Measurements from ENCODE around the gene RASL10B.

RASL10B gene

DNA sequence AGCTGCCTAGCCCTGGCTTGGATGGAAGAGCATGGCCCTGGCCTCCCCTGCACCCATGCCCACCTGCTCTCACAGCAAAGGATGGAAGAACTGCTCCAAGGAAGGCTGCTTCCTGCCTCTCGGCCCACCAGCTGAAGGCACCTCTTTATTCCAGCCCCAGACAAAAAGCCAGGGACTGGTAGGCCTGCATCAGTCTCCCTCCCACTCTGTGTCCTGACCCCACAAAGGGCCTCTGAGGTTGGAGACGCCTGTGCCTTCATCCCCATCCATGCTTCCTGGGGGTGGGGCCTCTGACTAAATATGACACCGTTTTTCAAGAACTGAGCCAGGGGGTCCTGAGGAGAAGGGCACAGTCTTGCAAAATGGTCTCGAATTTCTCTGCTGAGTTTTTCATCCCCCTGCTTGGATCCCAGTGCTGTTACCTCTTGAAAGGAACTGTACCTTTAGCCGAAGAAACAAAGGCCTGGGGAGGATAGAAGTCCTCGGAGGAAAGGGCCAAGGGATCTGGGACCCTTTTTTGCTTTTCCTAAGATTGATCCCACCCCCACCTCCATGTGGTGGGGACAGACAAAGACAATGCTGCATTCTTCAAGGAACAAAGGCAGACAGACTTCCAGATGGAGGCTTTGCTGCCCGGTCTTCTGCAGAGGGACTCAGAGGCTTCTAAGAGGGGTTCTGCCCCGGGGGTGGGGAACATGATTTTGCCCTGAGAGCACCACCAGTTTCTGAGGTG, 34.5 kb downstream of the RASL10B start:
- DNase-seq (ENCODE audit: low read depth), result no peak

DNA sequence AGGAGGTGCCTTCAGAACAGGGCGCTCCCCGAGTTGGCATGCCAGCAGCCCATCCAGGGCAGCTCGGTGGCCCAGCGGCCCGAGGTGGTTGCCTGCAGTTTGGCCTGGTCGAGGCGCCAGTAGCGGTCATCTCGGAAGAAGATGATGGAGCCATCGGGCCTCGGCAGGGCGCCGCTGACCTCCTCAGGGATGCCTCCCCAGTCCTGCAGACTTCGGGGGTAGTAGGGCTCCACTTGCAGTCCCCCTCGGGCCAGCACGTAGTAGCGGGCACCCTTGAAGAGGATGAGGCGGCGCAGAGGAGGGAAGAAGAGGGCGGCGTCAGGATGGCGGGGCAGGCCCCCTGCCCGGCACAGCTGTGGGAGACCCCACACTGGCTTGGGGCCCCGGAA, 35.0 kb downstream of the RASL10B start:
- no peak for DNase-seq (ENCODE audit: low read depth)

DNA sequence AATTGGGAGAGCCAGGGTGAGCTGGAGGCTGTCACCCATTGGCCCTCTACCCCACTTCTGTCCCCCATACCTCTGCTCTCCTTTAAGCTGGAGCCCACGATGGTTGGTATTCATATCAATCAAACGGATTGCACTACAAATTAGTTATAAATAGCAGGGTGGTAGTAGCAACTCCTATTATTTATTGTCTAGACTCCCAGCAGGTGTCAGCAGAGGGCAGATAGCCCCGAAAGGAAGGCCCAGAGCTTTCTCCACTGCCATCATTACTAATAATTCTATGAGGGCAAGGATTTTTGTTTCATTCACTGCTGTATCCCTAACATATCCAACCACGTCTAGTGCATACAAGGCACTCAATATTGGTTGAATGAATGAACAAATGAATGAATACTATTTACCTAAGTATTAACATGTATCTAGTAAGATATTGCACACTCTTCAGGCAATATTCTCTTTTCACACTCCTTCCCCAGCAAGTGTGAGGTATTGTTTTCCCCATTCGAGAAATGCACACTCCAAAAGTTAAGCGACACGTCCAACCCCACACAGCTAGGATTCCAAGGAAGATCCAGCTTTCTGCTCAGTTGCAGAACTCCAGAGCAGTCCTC, 35.6 kb downstream of the RASL10B start:
- DNase-seq (ENCODE audit: low read depth), result no peak

DNA sequence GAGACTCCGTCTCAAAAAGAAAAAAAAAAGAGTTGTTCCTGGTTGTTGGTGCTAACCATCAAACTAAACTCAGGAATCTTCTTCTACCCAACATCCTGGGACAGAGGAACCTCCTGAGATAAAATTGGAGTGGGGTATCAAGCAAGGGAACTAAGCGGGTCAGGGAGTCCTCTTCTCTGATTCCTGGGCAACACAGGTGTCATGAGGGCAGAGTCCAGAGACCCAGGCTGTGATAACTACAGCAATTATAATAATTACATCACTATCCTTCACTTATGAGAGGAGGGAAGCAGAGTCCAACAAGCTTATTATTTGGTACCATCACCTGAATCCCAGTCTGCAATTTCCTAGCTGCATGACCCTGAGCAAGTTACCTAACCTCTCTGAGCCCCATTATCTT, 37.4 kb downstream of the RASL10B start:
- DNase-seq (ENCODE audit: low read depth), result no peak

DNA sequence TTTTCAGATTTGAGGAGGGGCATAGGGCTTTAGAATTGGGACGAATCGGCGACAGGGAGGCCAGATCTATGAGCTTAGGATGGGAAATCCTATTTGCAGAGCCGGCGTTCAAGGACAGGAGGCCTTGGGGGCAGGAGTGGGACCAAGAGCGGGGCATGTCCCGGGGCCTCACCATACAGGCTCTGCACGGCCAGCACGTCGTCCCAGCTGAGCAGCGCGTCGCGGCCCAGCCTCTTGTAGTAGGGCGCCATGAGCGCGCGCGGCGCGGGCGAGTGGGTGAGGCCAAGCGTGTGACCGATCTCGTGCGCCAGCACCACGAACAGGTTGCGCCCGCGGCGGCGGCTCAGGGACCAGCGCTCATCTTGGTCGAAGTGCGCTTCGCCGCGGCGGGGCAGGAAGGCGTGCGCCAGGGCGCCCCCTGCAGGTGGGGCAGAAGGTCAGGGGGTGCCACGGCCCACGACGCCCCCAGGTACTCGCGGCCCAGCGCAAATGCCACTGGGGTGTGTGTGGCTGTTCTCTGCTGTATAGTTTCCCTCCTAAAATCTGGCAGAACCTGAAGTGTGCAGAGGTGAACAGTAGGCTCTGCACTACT, 38.6 kb downstream of the RASL10B start:
- DNase-seq (ENCODE audit: low read depth), result no peak

DNA sequence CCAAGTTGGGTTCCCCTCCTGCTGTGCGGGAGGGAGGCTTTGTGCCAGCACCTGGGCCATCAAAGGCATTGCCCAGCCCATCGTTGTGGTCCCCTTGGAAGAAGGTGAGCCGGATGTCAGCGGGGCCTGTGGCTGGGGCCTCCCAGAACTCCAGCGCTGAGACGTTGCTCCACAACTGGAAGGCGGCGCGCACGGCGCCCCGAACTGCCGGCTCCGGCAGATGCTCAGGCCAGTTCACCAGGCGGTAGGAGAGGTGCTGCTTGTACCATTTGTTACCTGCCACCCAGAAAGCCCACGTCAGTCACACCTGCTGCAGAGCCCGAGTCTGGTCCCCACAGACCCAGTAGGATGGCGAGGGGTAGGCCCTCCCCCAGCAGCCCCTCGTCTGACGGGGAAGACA, 41.7 kb downstream of the RASL10B start:
- DNase-seq (ENCODE audit: low read depth), result no peak

DNA sequence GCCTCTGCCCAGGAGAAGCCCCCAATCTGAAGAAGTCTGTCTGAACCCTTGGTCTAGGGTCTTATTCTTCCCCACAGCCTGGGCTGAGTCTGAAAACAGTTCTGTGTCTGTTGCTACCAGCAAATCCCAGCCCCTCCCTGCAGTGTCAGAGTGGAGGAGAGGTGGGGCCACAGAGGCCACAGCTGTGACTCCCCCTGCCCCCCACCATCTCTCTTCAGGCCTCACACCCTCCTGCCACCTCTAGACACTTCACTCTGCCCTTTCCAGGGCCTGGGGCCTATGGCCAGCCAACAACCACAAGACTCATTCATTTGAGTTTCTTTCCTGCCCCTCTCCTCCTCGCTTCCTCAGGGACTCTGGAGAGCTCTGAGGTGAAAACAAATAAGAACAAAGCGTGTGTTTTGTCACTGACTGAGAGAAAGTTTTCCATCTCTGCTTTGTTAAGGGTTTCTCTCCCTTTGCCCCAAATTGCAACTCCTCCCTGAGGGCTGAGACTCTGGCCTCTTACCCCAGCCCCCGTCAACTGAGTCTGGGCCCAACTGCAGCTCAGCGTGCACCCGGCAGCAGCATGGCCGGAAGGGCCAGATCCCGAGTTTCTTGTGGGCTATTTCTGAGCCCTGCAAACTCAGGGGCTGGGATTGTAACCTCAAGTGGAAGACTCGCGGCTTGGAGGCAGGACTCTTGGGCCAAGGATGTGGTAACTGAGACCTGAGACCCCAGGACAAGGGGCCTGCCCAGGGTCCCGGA, 42.4 kb downstream of the RASL10B start:
- no peak for DNase-seq (ENCODE audit: low read depth)

DNA sequence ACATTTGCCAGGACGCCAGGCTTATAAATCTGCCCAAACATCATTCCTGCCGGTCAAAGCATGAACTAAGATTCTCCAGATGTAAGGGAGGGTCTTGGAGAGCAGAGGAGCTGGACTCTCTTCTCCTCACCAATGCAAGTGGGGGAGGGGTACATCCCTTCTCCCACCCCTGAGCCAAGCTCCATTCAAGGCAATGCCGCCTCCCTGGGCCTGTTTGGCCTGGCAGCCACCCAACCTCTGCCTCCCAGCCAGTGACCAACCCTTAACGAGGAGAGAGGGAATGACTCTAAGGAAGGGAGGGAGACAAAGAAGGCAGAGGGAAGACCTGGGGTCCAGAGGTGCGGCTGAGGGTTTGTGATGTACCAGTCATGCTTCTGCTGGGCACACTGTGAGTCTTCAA, 43.1 kb downstream of the RASL10B start:
- DNase-seq (ENCODE audit: low read depth), result no peak

DNA sequence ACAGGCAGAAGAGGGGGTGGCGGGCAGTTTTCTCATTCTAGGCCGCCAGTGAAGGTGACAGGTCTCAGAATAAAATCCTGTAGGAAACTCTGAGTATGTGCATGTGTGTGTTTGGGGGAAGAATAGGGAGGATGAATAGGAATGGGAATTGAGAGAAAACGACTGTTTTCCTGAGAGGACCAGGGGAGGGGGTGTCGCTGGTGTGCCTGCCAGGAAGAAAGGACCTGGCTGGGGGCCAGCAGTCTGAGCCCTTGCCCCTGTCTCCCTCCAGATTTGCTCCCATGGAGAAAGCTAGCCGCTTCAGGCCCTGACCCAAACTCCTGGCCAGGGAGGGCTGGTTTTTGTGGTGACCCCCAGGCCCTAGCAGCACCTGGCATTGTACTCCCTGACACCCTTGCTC, 43.6 kb downstream of the RASL10B start:
- DNase-seq (ENCODE audit: low read depth), result no peak

DNA sequence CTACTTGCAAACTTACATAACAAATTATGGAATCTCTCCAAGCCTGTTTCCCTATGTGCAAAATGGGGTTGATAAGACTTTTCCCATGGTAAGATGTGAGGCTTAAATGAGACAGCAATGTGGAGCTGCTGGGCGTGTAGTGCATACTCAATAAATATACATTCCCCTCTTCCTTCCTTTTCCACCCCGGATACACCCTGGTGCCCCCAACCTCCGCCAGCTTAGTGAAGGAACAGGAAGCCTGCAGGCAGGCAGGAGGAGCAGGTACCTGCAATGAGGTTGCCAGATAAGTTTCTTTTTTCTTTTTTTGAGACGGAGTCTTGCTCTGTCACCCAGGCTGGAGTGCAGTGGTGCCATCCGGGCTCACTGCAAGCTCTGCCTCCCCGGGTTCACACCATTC, 44.1 kb downstream of the RASL10B start:
- no peak for DNase-seq (ENCODE audit: low read depth)

DNA sequence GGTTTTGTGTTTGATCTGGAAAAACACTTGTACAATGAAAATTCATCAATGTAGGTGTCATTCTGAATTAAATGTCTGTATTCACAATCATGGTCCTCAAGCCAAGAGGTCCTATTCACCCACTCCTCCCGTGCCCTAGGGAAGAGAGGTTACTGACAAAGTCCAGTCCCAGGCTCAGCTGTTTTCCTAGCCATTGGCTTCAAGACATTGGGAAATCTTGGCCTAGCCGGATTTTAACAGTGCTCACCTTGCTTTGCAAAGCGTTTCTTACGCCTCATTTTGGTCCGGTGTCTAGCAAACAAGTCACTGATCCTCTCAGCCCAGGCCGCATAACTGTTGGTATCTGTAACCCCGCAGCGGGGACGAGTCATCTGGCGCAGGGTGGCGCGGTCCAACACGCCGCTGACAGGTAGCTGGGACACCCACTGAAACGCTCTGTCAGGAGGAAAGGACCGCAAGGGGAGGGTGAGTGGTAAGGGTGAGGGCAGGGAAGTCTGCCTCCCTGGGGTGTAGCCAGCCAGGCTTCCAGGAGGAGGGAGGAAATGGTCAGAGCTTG, 47.3 kb downstream of the RASL10B start:
- no peak for DNase-seq (ENCODE audit: low read depth)

DNA sequence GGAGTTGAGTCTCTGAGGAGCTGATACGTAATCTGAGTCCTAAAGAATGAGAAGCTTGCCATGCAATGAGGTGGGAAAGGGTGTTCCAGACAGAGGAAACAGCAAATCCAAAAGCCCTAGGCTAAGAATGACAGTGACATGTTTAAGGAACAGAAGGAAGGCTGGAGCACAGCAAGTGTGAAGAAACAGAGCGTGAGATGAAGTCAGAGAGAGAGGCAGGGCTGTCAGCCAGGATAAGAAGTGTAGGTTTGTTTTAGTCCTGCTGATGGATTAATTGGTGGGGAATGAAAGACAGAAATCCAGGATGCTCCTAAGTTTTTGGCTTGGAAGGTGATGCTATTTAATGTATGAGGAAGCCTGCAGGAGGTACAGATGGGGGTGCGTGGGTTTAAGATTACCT, 49.5 kb downstream of the RASL10B start:
- no peak for DNase-seq (ENCODE audit: low read depth)

DNA sequence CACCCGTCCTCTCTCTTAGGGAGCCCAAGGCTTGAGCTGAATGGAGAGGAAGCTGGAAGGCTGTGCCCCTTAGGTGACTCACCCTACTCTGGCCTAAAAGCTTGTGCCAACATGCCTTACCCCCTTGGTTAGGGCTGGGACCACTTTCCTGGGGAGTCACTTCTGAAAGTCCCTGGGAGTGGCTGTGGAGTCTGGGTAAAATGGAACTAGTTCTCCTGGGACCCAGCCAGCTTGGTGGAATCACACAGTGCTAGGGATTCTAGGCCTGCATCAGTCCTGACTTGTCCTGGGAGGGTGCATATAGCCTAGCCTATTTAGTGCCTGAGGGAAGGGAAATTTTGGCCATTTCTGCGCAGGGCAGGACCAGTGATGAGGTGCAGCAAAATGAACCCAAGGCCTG, 53.5 kb downstream of the RASL10B start:
- DNase-seq (ENCODE audit: low read depth), result no peak

DNA sequence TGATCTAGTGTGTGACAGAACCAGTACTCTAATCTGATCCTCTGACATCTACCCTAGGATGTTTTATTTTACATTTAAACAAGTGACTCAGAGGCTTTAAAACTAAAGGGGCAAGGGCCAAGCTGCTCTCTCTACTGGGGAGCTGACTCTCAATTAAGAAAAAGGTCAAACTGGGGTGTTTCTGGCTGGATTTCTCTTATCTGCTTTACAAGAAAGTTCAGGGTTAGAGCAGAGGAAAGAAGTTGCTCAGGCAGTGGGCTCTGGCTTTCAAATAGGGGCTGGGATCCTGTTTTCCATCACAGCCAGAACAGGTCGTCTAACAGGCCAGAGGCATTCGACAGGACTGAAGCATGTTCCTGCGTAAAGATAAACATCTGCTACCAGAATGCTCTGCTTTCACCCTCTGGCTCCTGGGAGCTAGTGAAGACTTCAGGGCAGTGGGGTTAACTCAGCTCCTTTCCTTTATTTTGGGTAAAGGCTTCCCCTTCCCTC, 55.5 kb downstream of the RASL10B start:
- no peak for DNase-seq (ENCODE audit: low read depth)

DNA sequence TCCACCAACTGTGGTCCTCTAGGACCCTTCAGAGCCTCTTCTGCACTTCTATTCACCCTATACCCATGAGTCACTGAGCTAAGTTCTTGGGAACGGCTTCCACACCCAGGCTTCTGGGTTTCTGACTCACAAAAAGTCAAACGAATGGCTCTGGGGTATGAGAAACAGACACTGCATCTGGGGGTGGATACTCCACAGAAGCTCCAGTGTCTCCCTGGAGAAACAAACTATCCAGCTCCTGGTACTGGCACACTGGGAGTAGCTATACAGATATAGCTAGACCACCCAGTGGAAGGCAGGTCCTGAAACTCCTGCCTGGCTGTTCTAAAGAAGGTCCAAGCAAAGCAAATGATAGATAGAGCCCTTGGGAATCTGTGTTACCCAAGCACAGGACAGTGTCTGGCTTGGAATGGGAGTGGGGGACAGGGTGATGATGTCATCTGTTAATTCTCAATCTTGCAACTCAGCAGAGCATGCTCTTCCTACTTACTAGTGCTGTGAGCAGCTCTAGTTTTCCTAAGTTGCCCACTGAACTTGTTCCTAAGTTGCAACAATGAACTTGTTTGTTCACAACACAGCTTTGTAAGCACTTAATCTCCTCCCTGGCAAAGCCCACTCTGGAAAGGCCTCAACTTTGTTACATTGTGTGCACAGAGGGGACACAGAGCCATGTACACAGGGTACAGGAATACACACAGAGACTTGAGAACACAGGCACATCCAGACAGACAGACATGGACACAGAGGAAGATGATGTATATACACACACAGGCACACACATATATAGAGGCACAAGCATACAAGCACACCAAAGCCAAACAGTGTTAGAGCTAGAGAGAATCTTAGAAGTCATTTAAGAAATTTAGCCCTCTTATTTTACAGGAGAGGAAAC, 57.3 kb downstream of the RASL10B start:
- no peak for DNase-seq (ENCODE audit: low read depth)

DNA sequence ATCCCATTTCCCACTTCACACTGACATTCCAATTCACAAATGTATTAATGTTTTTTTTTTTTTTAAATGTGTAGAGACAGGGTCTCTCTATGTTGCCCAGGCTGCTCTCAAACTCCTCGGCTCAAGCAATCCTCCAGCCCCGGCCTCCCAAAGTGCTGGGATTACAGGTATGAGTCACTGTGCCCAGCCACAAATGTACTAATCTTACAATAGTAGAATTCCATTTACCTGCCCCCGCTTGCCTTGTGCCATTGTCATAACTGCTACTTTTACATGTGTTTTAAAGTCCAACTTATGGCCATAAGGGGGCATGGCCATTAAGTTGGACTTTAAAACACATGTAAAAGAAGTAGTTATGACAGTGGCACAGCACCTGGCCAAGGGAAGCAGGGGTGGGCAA, 59.4 kb downstream of the RASL10B start:
- no peak for DNase-seq (ENCODE audit: low read depth)

DNA sequence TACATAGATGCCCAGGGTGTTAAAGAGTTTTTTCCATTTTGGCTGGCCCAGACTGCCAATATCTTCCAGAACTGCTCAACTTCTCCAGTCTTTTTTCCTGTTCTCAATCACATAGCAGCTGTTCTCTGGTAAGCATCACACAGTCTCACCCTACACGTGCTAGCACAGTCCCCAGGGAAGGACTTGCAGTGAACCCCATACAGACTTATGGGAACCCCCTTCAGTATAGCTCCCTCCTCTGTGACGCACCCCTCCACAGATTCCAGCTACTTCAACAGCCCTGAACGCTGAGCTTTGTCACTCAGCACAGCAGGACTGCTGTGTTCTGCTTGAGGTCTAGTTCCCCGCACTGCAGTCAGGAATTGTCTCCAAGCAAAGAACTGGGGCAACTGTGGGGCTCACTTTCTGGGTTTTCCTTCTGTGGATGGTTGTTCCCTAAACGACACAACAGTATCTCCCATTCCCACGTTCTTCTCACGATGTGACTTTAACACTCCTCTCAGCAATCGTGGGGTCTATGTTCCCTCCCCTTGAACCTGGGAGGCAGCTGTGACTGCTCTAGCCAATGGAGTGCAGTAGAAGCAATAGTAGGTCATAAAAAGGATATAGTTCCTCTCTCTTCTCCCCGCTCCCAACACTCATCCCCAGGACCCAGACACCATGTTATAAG, 60.4 kb downstream of the RASL10B start:
- no peak for DNase-seq (ENCODE audit: low read depth)
